ENCODE measurements around the gene CELSR1. TPM values are rescaled to one million over a fixed set of nuclear protein-coding genes. Genes with fewer than 3 reads are reported as not detected.

The CELSR1 gene
- total RNA-seq, 1 donor from 2014 or later: 27.6 TPM

DNA sequence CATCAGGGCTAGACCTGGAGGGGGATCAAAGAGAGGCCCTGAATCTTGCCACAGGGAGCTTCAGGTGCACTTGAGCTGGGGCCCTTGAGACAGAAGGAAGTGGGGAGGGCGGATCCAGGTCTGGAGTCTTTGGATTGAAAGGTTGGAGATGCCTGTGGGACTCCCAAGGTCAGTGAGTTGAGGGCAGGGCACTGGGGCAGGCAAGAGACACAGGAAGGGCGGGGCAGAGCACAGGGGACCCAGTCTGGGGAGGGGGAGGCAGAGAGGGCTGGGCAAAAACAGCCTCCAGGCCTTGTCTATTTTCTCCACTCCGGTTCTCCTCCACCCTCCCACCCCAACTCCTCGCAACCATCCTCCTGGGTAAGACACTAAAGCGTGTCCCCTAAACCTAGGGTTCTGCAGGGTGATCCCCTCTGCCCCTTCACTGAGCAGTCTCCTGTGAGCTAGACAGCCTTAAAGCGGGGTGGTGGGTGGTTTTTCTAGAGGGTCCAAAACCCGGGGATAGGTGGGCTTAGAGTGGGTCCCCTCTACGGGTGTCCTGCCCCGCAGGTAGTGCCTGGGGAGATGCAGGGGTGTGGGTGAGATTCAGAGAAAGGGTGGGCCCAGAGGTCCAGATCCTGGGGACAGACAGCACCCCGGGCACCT is 38.6 kb upstream of the CELSR1 start:
- H3K9me3 ChIP-seq (ENCODE audit: insufficient read depth, low read depth, low read length): peaks cover 11% of the 10 kb centered on the region
- Mint-ChIP-seq H3K4me1 (ENCODE audit: low read depth, unreplicated experiment) (peaks cover 23% of the 10 kb centered on the region), H3K9me3 (ENCODE audit: unreplicated experiment) (peaks cover 13% of the 10 kb centered on the region), H3K27ac (ENCODE audit: unreplicated experiment) (peak overlapping the region; percentile 75), H3K36me3 (ENCODE audit: low read depth, unreplicated experiment) (peaks cover 2% of the 10 kb centered on the region), H3K27me3 (ENCODE audit: low read depth, unreplicated experiment) (peaks cover 15% of the 10 kb centered on the region), H3K4me3 (ENCODE audit: unreplicated experiment) (peak overlapping the region; percentile 80)
- peak overlapping the region; percentile 84 for H3K4me2 ChIP-seq (ENCODE audit: low read length)
- FAIRE-seq (no peak), DNase-seq (ENCODE audit: low read depth) (no peak)
- peak overlapping the region; percentile 84 for H2AFZ ChIP-seq (ENCODE audit: low read depth, low read length)
- peaks cover 16% of the 10 kb centered on the region for H3K79me2 ChIP-seq (ENCODE audit: insufficient read depth, low read length)
- H3K27me3 ChIP-seq (ENCODE audit: insufficient read depth, low read length): no peaks in the 10 kb centered on the region
- H3K27ac ChIP-seq (ENCODE audit: low read depth, low read length): no peak overlapping the region
- H3K4me3 ChIP-seq (ENCODE audit: insufficient read depth, low read depth, low read length): peak overlapping the region; percentile 36
- H4K20me1 ChIP-seq (ENCODE audit: insufficient read depth, low read length): peaks cover 30% of the 10 kb centered on the region
- H3K4me1 ChIP-seq (ENCODE audit: insufficient read depth, low read length): peaks cover 22% of the 10 kb centered on the region
- no peaks in the 10 kb centered on the region for H3K36me3 ChIP-seq (ENCODE audit: insufficient read depth, low read length)
- TF ChIP-seq, protein P1, sequence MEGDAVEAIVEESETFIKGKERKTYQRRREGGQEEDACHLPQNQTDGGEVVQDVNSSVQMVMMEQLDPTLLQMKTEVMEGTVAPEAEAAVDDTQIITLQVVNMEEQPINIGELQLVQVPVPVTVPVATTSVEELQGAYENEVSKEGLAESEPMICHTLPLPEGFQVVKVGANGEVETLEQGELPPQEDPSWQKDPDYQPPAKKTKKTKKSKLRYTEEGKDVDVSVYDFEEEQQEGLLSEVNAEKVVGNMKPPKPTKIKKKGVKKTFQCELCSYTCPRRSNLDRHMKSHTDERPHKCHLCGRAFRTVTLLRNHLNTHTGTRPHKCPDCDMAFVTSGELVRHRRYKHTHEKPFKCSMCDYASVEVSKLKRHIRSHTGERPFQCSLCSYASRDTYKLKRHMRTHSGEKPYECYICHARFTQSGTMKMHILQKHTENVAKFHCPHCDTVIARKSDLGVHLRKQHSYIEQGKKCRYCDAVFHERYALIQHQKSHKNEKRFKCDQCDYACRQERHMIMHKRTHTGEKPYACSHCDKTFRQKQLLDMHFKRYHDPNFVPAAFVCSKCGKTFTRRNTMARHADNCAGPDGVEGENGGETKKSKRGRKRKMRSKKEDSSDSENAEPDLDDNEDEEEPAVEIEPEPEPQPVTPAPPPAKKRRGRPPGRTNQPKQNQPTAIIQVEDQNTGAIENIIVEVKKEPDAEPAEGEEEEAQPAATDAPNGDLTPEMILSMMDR (IDR thresholded peaks at IDR 0.05; ENCODE audit: insufficient read depth, low read depth, low read length): no peak
- no peak for TF ChIP-seq EZH2 (IDR thresholded peaks at IDR 0.05; ENCODE audit: insufficient read depth, low read length)
- peak overlapping the region; percentile 41 for H3K9ac ChIP-seq (ENCODE audit: low read length)

DNA sequence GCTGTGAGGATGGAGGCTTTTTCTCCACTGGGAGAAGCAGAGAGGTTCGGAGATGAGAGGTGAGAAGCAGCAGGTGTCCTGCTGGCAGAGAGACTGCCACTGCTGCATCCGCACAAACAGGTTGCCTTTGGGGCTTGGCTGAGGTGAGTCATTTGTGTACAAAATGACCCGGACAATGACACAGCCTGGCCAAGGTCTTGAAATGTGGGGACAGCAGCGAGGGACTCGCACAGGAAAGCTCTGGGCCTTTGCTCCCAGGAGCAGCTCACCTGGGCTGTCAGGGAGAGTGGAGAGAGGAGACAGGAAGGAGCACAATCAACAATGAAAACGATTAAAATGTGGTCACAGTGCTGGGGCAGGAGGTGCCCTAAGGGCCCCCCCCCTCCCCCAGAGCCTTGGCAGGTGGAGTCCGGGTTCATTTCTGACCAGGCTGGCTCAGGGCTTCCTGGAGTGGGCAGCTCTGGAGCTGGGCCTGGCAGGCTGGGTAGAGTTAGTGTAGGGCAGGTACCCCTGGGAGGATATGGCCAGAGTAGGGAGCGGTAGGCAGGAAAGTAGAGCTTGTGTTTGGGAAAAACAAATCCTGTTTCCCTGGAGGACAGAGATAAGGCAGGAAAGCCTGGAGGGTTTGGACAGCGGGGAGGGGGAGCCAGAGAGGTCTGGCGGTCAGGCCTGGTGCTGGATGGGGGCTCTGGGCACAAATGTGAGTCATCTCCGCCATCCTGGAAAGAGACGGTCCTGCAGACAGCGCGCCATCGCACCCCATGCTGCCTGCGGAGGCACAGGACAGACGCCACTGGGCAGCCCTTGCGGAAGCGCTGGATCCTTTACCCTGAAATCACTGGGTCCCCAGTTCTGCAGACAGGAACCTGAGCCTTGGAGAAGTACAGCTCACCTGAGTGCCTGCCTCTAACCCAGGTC is 37.8 kb upstream of the CELSR1 start:
- Histone ChIP-seq H3K79me2 (ENCODE audit: insufficient read depth, low read length) (peaks cover 12% of the 10 kb centered on the region), H3K27ac (ENCODE audit: low read depth, low read length) (no peak overlapping the region), H3K36me3 (ENCODE audit: insufficient read depth, low read length) (no peaks in the 10 kb centered on the region), H3K4me3 (ENCODE audit: insufficient read depth, low read depth, low read length) (no peak overlapping the region), H3K4me2 (ENCODE audit: low read length) (no peak overlapping the region), H3K27me3 (ENCODE audit: insufficient read depth, low read length) (no peaks in the 10 kb centered on the region), H3K9me3 (ENCODE audit: insufficient read depth, low read depth, low read length) (peaks cover 11% of the 10 kb centered on the region), H4K20me1 (ENCODE audit: insufficient read depth, low read length) (peaks cover 27% of the 10 kb centered on the region), H2AFZ (ENCODE audit: low read depth, low read length) (no peak overlapping the region), H3K4me1 (ENCODE audit: insufficient read depth, low read length) (peaks cover 22% of the 10 kb centered on the region), H3K9ac (ENCODE audit: low read length) (no peak overlapping the region)
- Mint-ChIP-seq H3K27me3 (ENCODE audit: low read depth, unreplicated experiment) (peaks cover 16% of the 10 kb centered on the region), H3K9me3 (ENCODE audit: unreplicated experiment) (peaks cover 14% of the 10 kb centered on the region), H3K4me3 (ENCODE audit: unreplicated experiment) (peak overlapping the region; percentile 80), H3K27ac (ENCODE audit: unreplicated experiment) (peak overlapping the region; percentile 44), H3K36me3 (ENCODE audit: low read depth, unreplicated experiment) (peaks cover 2% of the 10 kb centered on the region), H3K4me1 (ENCODE audit: low read depth, unreplicated experiment) (peaks cover 21% of the 10 kb centered on the region)
- DNase-seq (ENCODE audit: low read depth) (no peak), FAIRE-seq (no peak)
- no peak for TF ChIP-seq EZH2 (IDR thresholded peaks at IDR 0.05; ENCODE audit: insufficient read depth, low read length)
- TF ChIP-seq, protein P1 (IDR thresholded peaks at IDR 0.05; ENCODE audit: insufficient read depth, low read depth, low read length): no peak
